K562 (cell line): ENCODE measurements around the gene PPIP5K2. TPM values are rescaled to one million over a fixed set of nuclear protein-coding genes. Genes with fewer than 3 reads are reported as not detected.
A peak's percentile ranks its signal among the peaks of the same experiment; 100 is the strongest.

Source experiments
- ARID1B ChIP-seq: fragments of 450-650 bp; IDR thresholded peaks from 2 replicates; pipeline ENCODE4 v1.6.1; 2016; ENCODE audit warnings: antibody characterized with exemption, mild to moderate bottlenecking, inconsistent platforms
- ARNT ChIP-seq, 2 experiments: fragments of 450-650 bp; IDR thresholded peaks; 2 replicates each; pipeline ENCODE4 v1.6.1; 2016; ENCODE audit warnings: mild to moderate bottlenecking in 1 of 2
- CTCFL ChIP-seq: IDR thresholded peaks from 2 replicates; pipeline ENCODE4 v1.6.1; 2011; ENCODE audit warnings: borderline replicate concordance, low read depth, mild to moderate bottlenecking, moderate library complexity, low read length; ENCODE audit not compliant: insufficient read depth, poor library complexity, severe bottlenecking
- JUND ChIP-seq, 2 experiments: IDR thresholded peaks; 2 replicates in 1 of 2; 3 replicates in 1 of 2; pipeline ENCODE4 v1.6.1; 2011; ENCODE audit warnings: borderline replicate concordance in 2 of 2, low read depth in 2 of 2, low read length in 2 of 2, improper control_type of control experiment in 1 of 2, missing biosample characterization in 1 of 2, missing genetic modification characterization in 1 of 2, missing genetic modification reagents in 1 of 2
- MAZ ChIP-seq, 2 experiments: fragments of 450-650 bp in 1 of 2; sonication (generic) in 1 of 2; formaldehyde crosslinking; IDR thresholded peaks in 1 of 2; conservative IDR thresholded peaks in 1 of 2; 2 replicates each; pipeline versions ENCODE4 v1.4.0 to v1.5.0; 2020; ENCODE audit warnings: mild to moderate bottlenecking in 1 of 2, missing genetic modification reagents in 1 of 2
- MTF1 ChIP-seq: fragments of 250-450 bp; sonication (Bioruptor Pico); IDR thresholded peaks from 2 replicates; pipeline ENCODE4 v1.9.0; 2021; ENCODE audit warnings: moderate library complexity, mild to moderate bottlenecking, inconsistent platforms, borderline replicate concordance
- MXI1 ChIP-seq: IDR thresholded peaks from 2 replicates; pipeline ENCODE4 v1.6.1; 2011; ENCODE audit warnings: low read depth, mild to moderate bottlenecking, improper control_type of control experiment, low read length
- MYNN ChIP-seq, 2 experiments: sonication (generic); formaldehyde crosslinking in 1 of 2; IDR thresholded peaks; 2 replicates each; pipeline versions ENCODE4 v1.5.0 to v1.6.1; 2016 to 2020; ENCODE audit warnings: antibody characterized with exemption in 1 of 2, missing genetic modification reagents in 1 of 2
- NRF1 ChIP-seq, 2 experiments: fragments of 450-650 bp; IDR thresholded peaks in 1 of 2; conservative IDR thresholded peaks in 1 of 2; 2 replicates each; pipeline ENCODE4 v1.6.1; 2014; ENCODE audit warnings: mild to moderate bottlenecking in 2 of 2
- PHTF2 ChIP-seq: fragments of 250-450 bp; sonication (Bioruptor Pico); IDR thresholded peaks from 2 replicates; pipeline ENCODE4 v1.5.0; 2021; ENCODE audit warnings: mild to moderate bottlenecking
- RFX7 ChIP-seq: fragments of 250-450 bp; sonication (Bioruptor Pico); IDR thresholded peaks from 2 replicates; pipeline ENCODE4 v1.5.1; 2021; ENCODE audit warnings: mild to moderate bottlenecking
- TEAD4 ChIP-seq, 2 experiments: sonication (generic) in 1 of 2; formaldehyde crosslinking in 1 of 2; IDR thresholded peaks; 2 replicates each; pipeline versions ENCODE4 v1.6.1 to v1.8.0; 2012 to 2022; ENCODE audit warnings: borderline replicate concordance in 1 of 2, inconsistent platforms in 1 of 2, low read length in 1 of 2, mild to moderate bottlenecking in 1 of 2, missing genetic modification reagents in 1 of 2
- ZFPM2 ChIP-seq: fragments of 250-450 bp; sonication (Bioruptor Pico); IDR thresholded peaks from 2 replicates; pipeline ENCODE4 v1.5.1; 2022; ENCODE audit warnings: mild to moderate bottlenecking
- ZNF3 ChIP-seq: fragments of 250-450 bp; sonication (Bioruptor Pico); IDR thresholded peaks from 2 replicates; pipeline ENCODE4 v1.5.0; 2021; ENCODE audit warnings: mild to moderate bottlenecking, moderate library complexity
- ZNF347 ChIP-seq: fragments of 450-650 bp; formaldehyde crosslinking; IDR thresholded peaks from 2 replicates; pipeline ENCODE4 v1.4.0; 2020; ENCODE audit warnings: low read depth, mild to moderate bottlenecking, moderate library complexity
- ZNF644 ChIP-seq: fragments of 200-800 bp; sonication (Bioruptor generic); IDR thresholded peaks from 2 replicates; pipeline ENCODE4 v1.6.1; 2016; ENCODE audit warnings: low read depth, missing genetic modification characterization, missing compliant biosample characterization
- ZNF655 ChIP-seq: fragments of 250-450 bp; sonication (Bioruptor Pico); IDR thresholded peaks from 2 replicates; pipeline ENCODE4 v1.5.0; 2021
- ZNF668 ChIP-seq: fragments of 250-450 bp; sonication (Bioruptor Pico); IDR thresholded peaks from 2 replicates; pipeline ENCODE4 v1.8.0; 2022; ENCODE audit warnings: mild to moderate bottlenecking, inconsistent platforms
- polyA plus RNA-seq, 8 experiments: library from polyadenylated mRNA; depleted of rRNA in 4 of 8; stranded (reverse) in 5 of 8; unstranded in 3 of 8; fragments of >200 nt; fragmentation: Nextera tagmentation in 2 of 8; fragmentation: Illumina TruSeq in 1 of 8; extraction: Ambion mirVana in 2 of 8; extraction: Trizol in 1 of 8; gene quantifications; 2 replicates each; pipeline versions ENCODE4 v1.2.1 to v1.2.3, GENCODE V29; 2011 to 2014; ENCODE audit warnings: inconsistent platforms in 1 of 8, missing spikeins in 1 of 8
- total RNA-seq, 7 experiments: library from RNA; depleted of rRNA in 6 of 7; stranded (reverse); fragments of >200 nt in 6 of 7; fragmentation: Illumina TruSeq in 2 of 7; extraction: Trizol in 2 of 7; gene quantifications; 2 replicates each; pipeline versions ENCODE4 v1.2.1 to v1.2.3, GENCODE V29; 2011 to 2021; ENCODE audit warnings: low replicate concordance in 1 of 7
- TF ChIP-seq, protein P1 (sequence below): fragments of 200-800 bp; sonication (Bioruptor generic); IDR thresholded peaks from 2 replicates; pipeline ENCODE4 v1.6.1; 2017; ENCODE audit warnings: missing genetic modification characterization, missing compliant biosample characterization
- TF ChIP-seq, protein P2 (sequence below): sonication (generic); formaldehyde crosslinking; IDR thresholded peaks from 2 replicates; pipeline ENCODE4 v1.8.1; 2023; ENCODE audit warnings: mild to moderate bottlenecking, missing genetic modification reagents

The PPIP5K2 gene
- total and polyA plus RNA-seq, 9 of the 15 experiments (the other 6 are each of a cell fraction or from before 2014, with no cell fraction given): 39.4 to 150 (median 99.1) TPM

DNA sequence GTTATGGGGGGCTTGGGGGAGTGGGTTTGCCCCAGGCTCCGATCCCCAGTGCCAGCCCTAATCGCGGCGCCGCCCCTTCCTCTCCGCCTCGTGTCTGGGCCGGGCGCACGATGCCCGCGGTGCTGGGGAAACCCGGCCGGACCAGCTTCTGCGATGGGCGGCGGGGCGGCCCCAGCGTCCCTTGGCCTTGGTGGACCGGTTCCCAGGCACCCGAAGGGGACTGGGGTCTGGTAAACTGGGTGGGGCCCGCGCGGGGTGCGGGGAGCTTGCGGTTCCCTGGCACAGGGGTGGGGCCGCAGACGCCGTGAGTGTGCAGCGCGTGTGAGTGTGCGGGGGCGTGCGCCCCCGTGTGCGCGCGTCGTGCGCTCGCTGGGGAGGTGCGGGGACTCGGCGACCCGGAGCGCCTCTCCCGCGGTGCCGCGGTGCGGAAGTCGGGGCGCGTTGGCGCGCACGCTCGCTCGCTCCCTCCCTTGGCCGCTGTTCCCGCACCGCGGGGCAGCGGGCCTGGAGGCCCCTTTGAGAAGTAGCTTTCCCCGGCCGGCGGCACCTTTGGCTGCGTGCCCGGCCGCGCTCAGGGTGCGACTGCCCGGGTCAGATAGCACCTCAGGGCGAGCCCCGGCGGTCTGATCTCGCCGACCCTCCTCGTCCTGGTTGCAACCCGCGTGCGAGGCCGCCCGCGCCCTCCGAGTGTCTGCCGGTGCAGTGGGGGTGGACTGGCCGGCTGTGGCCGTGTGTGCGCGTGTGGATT lies 139.0 kb downstream of the PPIP5K2 start (continued):
- TF ChIP-seq ZNF668 (CRISPR knock-in tag): no peak
- TF ChIP-seq ZNF3 (CRISPR knock-in tag): no peak
- no peak for TF ChIP-seq PHTF2 (CRISPR knock-in tag)
- TF ChIP-seq CTCFL: no peak
- TF ChIP-seq TEAD4 (IDR thresholded peaks at IDR 0.05; ENCODE audit: low read length): 0 out of 2 replicates have a peak, but pooled peaks have one; percentile 0
- no peak for TF ChIP-seq TEAD4 (CRISPR knock-in tag; IDR thresholded peaks at IDR 0.05; ENCODE audit: borderline replicate concordance)
- no peak for TF ChIP-seq MYNN (IDR thresholded peaks at IDR 0.05)
- TF ChIP-seq MYNN (CRISPR knock-in tag; IDR thresholded peaks at IDR 0.05): no peak
- no peak for TF ChIP-seq JUND (IDR thresholded peaks at IDR 0.05; ENCODE audit: borderline replicate concordance, low read depth, low read length)
- TF ChIP-seq JUND (tag; IDR thresholded peaks at IDR 0.05; ENCODE audit: borderline replicate concordance, low read depth, low read length): no peak
- TF ChIP-seq, protein P1, sequence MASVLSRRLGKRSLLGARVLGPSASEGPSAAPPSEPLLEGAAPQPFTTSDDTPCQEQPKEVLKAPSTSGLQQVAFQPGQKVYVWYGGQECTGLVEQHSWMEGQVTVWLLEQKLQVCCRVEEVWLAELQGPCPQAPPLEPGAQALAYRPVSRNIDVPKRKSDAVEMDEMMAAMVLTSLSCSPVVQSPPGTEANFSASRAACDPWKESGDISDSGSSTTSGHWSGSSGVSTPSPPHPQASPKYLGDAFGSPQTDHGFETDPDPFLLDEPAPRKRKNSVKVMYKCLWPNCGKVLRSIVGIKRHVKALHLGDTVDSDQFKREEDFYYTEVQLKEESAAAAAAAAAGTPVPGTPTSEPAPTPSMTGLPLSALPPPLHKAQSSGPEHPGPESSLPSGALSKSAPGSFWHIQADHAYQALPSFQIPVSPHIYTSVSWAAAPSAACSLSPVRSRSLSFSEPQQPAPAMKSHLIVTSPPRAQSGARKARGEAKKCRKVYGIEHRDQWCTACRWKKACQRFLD (CRISPR knock-in tag): 0 out of 2 replicates have a peak, but pooled peaks have one; percentile 4
- peak in 1 of 2 experiments; percentile 53; a peak in 1 of 4 replicates for TF ChIP-seq MAZ (CRISPR knock-in tag; conservative IDR thresholded peaks at IDR 0.05 in 1 of 2, IDR thresholded peaks at IDR 0.05 in 1 of 2)
- no peak for TF ChIP-seq ARNT (IDR thresholded peaks at IDR 0.05)
- TF ChIP-seq MTF1: no peak
- TF ChIP-seq ZNF655 (CRISPR knock-in tag): no peak
- TF ChIP-seq ARID1B: peak; percentile 43; the same call in 1 of the 2 replicates
- TF ChIP-seq ZNF347: no peak
- TF ChIP-seq, protein P2, sequence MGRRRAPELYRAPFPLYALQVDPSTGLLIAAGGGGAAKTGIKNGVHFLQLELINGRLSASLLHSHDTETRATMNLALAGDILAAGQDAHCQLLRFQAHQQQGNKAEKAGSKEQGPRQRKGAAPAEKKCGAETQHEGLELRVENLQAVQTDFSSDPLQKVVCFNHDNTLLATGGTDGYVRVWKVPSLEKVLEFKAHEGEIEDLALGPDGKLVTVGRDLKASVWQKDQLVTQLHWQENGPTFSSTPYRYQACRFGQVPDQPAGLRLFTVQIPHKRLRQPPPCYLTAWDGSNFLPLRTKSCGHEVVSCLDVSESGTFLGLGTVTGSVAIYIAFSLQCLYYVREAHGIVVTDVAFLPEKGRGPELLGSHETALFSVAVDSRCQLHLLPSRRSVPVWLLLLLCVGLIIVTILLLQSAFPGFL: no peak
- TF ChIP-seq RFX7 (CRISPR knock-in tag): no peak
- TF ChIP-seq NRF1 (conservative IDR thresholded peaks at IDR 0.05 in 1 of 2, IDR thresholded peaks at IDR 0.05 in 1 of 2): peak in 1 of 2 experiments; percentile 63; a peak in 3 of 4 replicates
- no peak for TF ChIP-seq ZNF644
- TF ChIP-seq MXI1: 0 out of 2 replicates have a peak, but pooled peaks have one; percentile 16
- TF ChIP-seq ZFPM2: no peak
